ENCODE data around the gene EFHC1. TPM values are rescaled to one million over a fixed set of nuclear protein-coding genes. Genes with fewer than 3 reads are reported as not detected.
"Not testable (repeated sequence)": the region's sequence is repeated elsewhere in the genome, so short reads cannot be mapped to it uniquely, and the experiment has no call there.

The EFHC1 gene
- total RNA-seq, 2 experiments from 2014 or later = 1.2 to 3.1 TPM

- intact Hi-C loops (cut with micrococcal nuclease) = loop anchor here (2.0 to 10.0 kb wide), 3 partner anchors 255 to 465 kb away; no protein-coding TSS in a partner anchor
- peaks cover 24% of the 10 kb centered on the region for H3K4me1 Mint-ChIP-seq (ENCODE audit: low read depth)
- H3K4me3 Mint-ChIP-seq = no peak overlapping the region
Observed at GRCh38 chr6:52417675-52418111, 2.4 kb upstream of the EFHC1 start.

GRCh38 chr6:52418606-52419005, 1.5 kb upstream of the EFHC1 start:
- Mint-ChIP-seq H3K4me1 (ENCODE audit: low read depth) (peaks cover 24% of the 10 kb centered on the region), H3K4me3 (no peak overlapping the region)
- intact Hi-C loops (cut with micrococcal nuclease) = loop anchor here (5.0 to 10.0 kb wide), 2 partner anchors 396 to 464 kb away; no protein-coding TSS in a partner anchor

More at GRCh38 chr6:52417675-52418111, 2.4 kb upstream of the EFHC1 start:
- H3K27ac Mint-ChIP-seq = no peak overlapping the region
- H3K36me3 Mint-ChIP-seq (ENCODE audit: low read depth) = no peaks in the 10 kb centered on the region
- H3K9me3 Mint-ChIP-seq = no peaks in the 10 kb centered on the region
- H3K27me3 Mint-ChIP-seq (ENCODE audit: low read depth) = no peaks in the 10 kb centered on the region
- CTCF ChIA-PET = interaction anchor here (0.8 to 6.1 kb wide), 12 partner anchors 8 to 245 kb away, joined by 3 to 77 read pairs (median 5); no protein-coding TSS in a partner anchor
- DNase-seq = no peak

GRCh38 chr6:52420668-52421358, 671 bp downstream of the EFHC1 start:
- no peaks in the 10 kb centered on the region for H3K36me3 Mint-ChIP-seq (ENCODE audit: low read depth)
- no peak overlapping the region for H3K27ac Mint-ChIP-seq
- intact Hi-C loops (cut with micrococcal nuclease) = loop anchor here (1.0 to 10.0 kb wide), 12 partner anchors 21 to 1124 kb away; partner anchors contain the start of genes GCLC, MCM3, TMEM14A and TRAM2
- CTCF ChIA-PET = interaction anchor here (1.2 to 1.3 kb wide), 2 partner anchors 135 to 231 kb away, joined by 4 read pairs; no protein-coding TSS in a partner anchor
- H3K27me3 Mint-ChIP-seq (ENCODE audit: low read depth) = no peaks in the 10 kb centered on the region
- no peak for DNase-seq
- H3K9me3 Mint-ChIP-seq = no peaks in the 10 kb centered on the region
- H3K4me3 Mint-ChIP-seq = no peak overlapping the region
- H3K4me1 Mint-ChIP-seq (ENCODE audit: low read depth) = peaks cover 14% of the 10 kb centered on the region

More at GRCh38 chr6:52418606-52419005, 1.5 kb upstream of the EFHC1 start:
- H3K27ac Mint-ChIP-seq = no peak overlapping the region
- no peak for DNase-seq
- no peaks in the 10 kb centered on the region for H3K36me3 Mint-ChIP-seq (ENCODE audit: low read depth)
- no peaks in the 10 kb centered on the region for H3K9me3 Mint-ChIP-seq
- H3K27me3 Mint-ChIP-seq (ENCODE audit: low read depth) = no peaks in the 10 kb centered on the region
- CTCF ChIA-PET = interaction anchor here (0.6 to 6.1 kb wide), 10 partner anchors 8 to 246 kb away, joined by 3 to 77 read pairs (median 4); no protein-coding TSS in a partner anchor

- H3K36me3 Mint-ChIP-seq (ENCODE audit: low read depth) = no peaks in the 10 kb centered on the region
- no peaks in the 10 kb centered on the region for H3K9me3 Mint-ChIP-seq
- intact Hi-C loops (cut with micrococcal nuclease) = loop anchor here (10.0 kb wide), 1 partner anchor 1063 kb away; no protein-coding TSS in a partner anchor
- no peak overlapping the region for H3K4me3 Mint-ChIP-seq
- no peaks in the 10 kb centered on the region for H3K27me3 Mint-ChIP-seq (ENCODE audit: low read depth)
- CTCF ChIA-PET = no interaction called here
- H3K27ac Mint-ChIP-seq = no peak overlapping the region
- DNase-seq = no peak
- H3K4me1 Mint-ChIP-seq (ENCODE audit: low read depth) = peaks cover 4% of the 10 kb centered on the region
Observed at GRCh38 chr6:52422156-52422555, 2.0 kb downstream of the EFHC1 start.

- no peak overlapping the region for H3K4me3 Mint-ChIP-seq
- no peak for DNase-seq
- intact Hi-C loops (cut with micrococcal nuclease) = loop anchor here (10.0 kb wide), 1 partner anchor 1061 kb away; no protein-coding TSS in a partner anchor
- H3K27ac Mint-ChIP-seq = no peak overlapping the region
- peaks cover 4% of the 10 kb centered on the region for H3K4me1 Mint-ChIP-seq (ENCODE audit: low read depth)
- H3K27me3 Mint-ChIP-seq (ENCODE audit: low read depth) = no peaks in the 10 kb centered on the region
- CTCF ChIA-PET = interaction anchor here (0.6 to 1.4 kb wide), 3 partner anchors 16 to 364 kb away, joined by 3 to 6 read pairs (median 3); no protein-coding TSS in a partner anchor
- no peaks in the 10 kb centered on the region for H3K36me3 Mint-ChIP-seq (ENCODE audit: low read depth)
- H3K9me3 Mint-ChIP-seq = no peaks in the 10 kb centered on the region
Observed at GRCh38 chr6:52423448-52423847, 3.3 kb downstream of the EFHC1 start.

- Mint-ChIP-seq H3K9me3 (no peaks in the 10 kb centered on the region), H3K27me3 (ENCODE audit: low read depth) (no peaks in the 10 kb centered on the region), H3K4me3 (no peak overlapping the region), H3K4me1 (ENCODE audit: low read depth) (peaks cover 4% of the 10 kb centered on the region), H3K27ac (no peak overlapping the region), H3K36me3 (ENCODE audit: low read depth) (no peaks in the 10 kb centered on the region)
- intact Hi-C loops (cut with micrococcal nuclease) = loop anchor here (10.0 kb wide), 1 partner anchor 1061 kb away; no protein-coding TSS in a partner anchor
- CTCF ChIA-PET = interaction anchor here (0.7 to 1.4 kb wide), 2 partner anchors 16 to 129 kb away, joined by 3 to 6 read pairs; no protein-coding TSS in a partner anchor
- DNase-seq = no peak
Observed at GRCh38 chr6:52423971-52424381, 3.8 kb downstream of the EFHC1 start.

DNA sequence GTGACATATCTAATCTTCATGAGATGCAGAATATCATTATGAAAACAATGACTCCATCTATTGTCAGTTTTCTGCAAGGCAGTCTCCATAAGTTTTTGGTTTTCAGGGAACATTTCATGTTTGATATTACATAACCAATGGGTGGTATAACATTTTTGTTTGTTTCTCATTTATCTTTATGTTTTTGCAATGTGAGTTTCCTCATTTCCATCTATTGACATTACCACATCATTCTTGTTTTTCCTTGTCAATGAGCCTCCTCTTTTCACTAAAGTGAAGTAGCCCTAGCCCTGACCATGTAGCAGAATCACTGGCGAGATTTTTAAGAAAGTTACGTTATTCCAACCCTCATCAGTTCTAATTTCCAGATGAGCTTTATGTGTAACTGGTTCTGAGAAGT, 4.4 kb downstream of the EFHC1 start:
- Mint-ChIP-seq H3K27ac (no peak overlapping the region), H3K36me3 (ENCODE audit: low read depth) (no peaks in the 10 kb centered on the region), H3K9me3 (no peaks in the 10 kb centered on the region), H3K4me1 (ENCODE audit: low read depth) (no peaks in the 10 kb centered on the region), H3K27me3 (ENCODE audit: low read depth) (no peaks in the 10 kb centered on the region), H3K4me3 (no peak overlapping the region)
- CTCF ChIA-PET = interaction anchor here (1.4 to 1.5 kb wide), 2 partner anchors 17 to 229 kb away, joined by 4 to 6 read pairs; no protein-coding TSS in a partner anchor
- intact Hi-C loops (cut with micrococcal nuclease) = loop anchor here (10.0 kb wide), 1 partner anchor 1060 kb away; no protein-coding TSS in a partner anchor
- DNase-seq = no peak

GRCh38 chr6:52426667-52427066, 6.5 kb downstream of the EFHC1 start:
- intact Hi-C loops (cut with micrococcal nuclease) = loop anchor here (10.0 kb wide), 1 partner anchor 1058 kb away; no protein-coding TSS in a partner anchor
- H3K27ac Mint-ChIP-seq = no peak overlapping the region
- no peaks in the 10 kb centered on the region for H3K9me3 Mint-ChIP-seq
- no peaks in the 10 kb centered on the region for H3K36me3 Mint-ChIP-seq (ENCODE audit: low read depth)
- H3K4me3 Mint-ChIP-seq = no peak overlapping the region
- CTCF ChIA-PET = no interaction called here
- H3K4me1 Mint-ChIP-seq (ENCODE audit: low read depth) = peaks cover 3% of the 10 kb centered on the region
- no peak for DNase-seq
- H3K27me3 Mint-ChIP-seq (ENCODE audit: low read depth) = no peaks in the 10 kb centered on the region

- H3K4me1 Mint-ChIP-seq (ENCODE audit: low read depth); DNase-seq; H3K4me3 Mint-ChIP-seq; H3K9me3 Mint-ChIP-seq; H3K36me3 Mint-ChIP-seq (ENCODE audit: low read depth); H3K27me3 Mint-ChIP-seq (ENCODE audit: low read depth); H3K27ac Mint-ChIP-seq; CTCF ChIA-PET; intact Hi-C loops (cut with micrococcal nuclease): not testable (repeated sequence)
Observed at GRCh38 chr6:52433294-52433693, 13.2 kb downstream of the EFHC1 start.

GRCh38 chr6:52435345-52435744, 15.2 kb downstream of the EFHC1 start:
- Mint-ChIP-seq H3K27me3 (ENCODE audit: low read depth) (no peaks in the 10 kb centered on the region), H3K36me3 (ENCODE audit: low read depth) (no peaks in the 10 kb centered on the region), H3K4me1 (ENCODE audit: low read depth) (peaks cover 3% of the 10 kb centered on the region), H3K27ac (no peak overlapping the region), H3K9me3 (no peaks in the 10 kb centered on the region), H3K4me3 (no peak overlapping the region)
- intact Hi-C loops (cut with micrococcal nuclease) = no loop called here
- CTCF ChIA-PET = no interaction called here
- DNase-seq = no peak

DNA sequence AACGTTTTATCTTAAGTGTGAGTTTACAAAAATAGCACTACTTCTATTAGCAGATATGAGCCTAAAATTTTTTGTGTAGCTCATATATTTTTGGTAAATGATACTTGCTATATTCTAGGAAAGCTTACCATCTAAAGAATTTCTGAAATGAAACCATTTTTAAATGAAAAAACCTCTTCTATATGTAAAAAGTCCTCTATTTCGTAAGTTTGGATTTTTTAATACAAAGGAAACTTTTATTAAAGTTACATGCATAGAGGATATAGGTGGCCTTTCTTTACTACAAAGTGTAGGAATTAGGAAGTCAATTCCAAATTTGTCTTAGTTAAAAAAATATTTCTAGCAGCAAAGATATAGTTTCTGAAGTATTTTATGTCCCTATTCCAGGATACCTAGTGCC, 18.8 kb downstream of the EFHC1 start:
- Mint-ChIP-seq H3K4me1 (ENCODE audit: low read depth) (no peaks in the 10 kb centered on the region), H3K36me3 (ENCODE audit: low read depth) (no peaks in the 10 kb centered on the region), H3K9me3 (peaks cover 2% of the 10 kb centered on the region), H3K4me3 (no peak overlapping the region), H3K27ac (no peak overlapping the region), H3K27me3 (ENCODE audit: low read depth) (no peaks in the 10 kb centered on the region)
- CTCF ChIA-PET = interaction anchor here (0.6 kb wide), 1 partner anchor 214 kb away, joined by 3 read pairs; no protein-coding TSS in a partner anchor
- no peak for DNase-seq
- intact Hi-C loops (cut with micrococcal nuclease) = no loop called here

GRCh38 chr6:52454556-52454955, 34.4 kb downstream of the EFHC1 start:
- Mint-ChIP-seq H3K27me3 (ENCODE audit: low read depth) (no peaks in the 10 kb centered on the region), H3K4me3 (no peak overlapping the region), H3K9me3 (peaks cover 13% of the 10 kb centered on the region), H3K4me1 (ENCODE audit: low read depth) (no peaks in the 10 kb centered on the region), H3K27ac (no peak overlapping the region), H3K36me3 (ENCODE audit: low read depth) (peaks cover 11% of the 10 kb centered on the region)
- DNase-seq = no peak
- intact Hi-C loops (cut with micrococcal nuclease) = no loop called here
- CTCF ChIA-PET = no interaction called here
